ENCODE data around the gene ECI1.
A peak's percentile ranks its signal among the peaks of the same experiment; 100 is the strongest.
"Not testable (repeated sequence)": the region's sequence is repeated elsewhere in the genome, so short reads cannot be mapped to it uniquely, and the experiment has no call there.

Gene ECI1

DNA sequence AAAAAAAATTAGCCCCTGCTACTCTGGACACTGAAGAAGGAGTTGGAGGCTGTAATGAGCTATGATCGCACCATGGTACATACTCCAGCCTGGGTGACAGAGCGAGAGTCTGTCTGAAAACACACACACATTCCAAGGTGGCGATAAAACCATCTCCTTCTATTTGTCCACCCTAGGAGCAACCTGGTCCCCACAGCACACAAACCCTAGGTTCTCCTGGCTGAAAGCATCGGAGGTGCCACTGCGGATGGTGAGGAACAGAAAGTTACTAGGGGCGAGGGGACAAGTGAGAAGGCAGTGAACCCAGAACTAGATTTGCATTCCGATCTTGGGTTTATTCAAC lies 1.4 kb upstream of the ECI1 start:
- no peak for DNase-seq

GRCh38 chr16:2250652-2251295 lies 613 bp downstream of the ECI1 start:
- peak; percentile 56 for DNase-seq

DNA sequence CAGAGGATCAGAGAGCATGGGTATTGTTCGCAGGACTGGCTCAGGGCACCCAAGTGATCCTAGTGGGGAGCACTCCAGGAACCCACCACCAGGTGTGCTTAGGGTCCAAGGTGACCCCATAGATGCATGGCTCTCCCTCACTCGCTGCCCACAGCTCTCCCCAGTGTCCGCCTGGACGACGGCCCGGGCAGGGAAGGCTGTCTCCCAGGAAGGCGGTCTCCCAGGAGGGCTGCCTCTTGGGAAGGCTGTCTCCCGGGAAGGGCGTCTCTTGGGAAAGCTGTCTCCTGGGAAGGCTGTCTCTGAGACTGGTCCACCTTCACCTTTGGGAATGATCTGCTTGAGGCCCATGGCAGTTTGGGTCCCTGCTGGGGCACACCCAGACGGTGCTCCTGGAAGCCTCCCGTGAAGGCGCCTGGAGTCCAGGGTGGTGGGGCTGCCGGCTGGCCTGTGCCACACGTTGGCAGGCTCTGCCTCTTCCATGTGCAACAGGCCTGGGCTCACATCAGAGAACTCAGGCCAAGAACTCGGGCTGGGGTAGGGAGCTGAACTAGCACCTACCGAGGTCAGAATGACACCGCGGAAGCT lies 5.0 kb downstream of the ECI1 start:
- DNase-seq, result no peak

DNA sequence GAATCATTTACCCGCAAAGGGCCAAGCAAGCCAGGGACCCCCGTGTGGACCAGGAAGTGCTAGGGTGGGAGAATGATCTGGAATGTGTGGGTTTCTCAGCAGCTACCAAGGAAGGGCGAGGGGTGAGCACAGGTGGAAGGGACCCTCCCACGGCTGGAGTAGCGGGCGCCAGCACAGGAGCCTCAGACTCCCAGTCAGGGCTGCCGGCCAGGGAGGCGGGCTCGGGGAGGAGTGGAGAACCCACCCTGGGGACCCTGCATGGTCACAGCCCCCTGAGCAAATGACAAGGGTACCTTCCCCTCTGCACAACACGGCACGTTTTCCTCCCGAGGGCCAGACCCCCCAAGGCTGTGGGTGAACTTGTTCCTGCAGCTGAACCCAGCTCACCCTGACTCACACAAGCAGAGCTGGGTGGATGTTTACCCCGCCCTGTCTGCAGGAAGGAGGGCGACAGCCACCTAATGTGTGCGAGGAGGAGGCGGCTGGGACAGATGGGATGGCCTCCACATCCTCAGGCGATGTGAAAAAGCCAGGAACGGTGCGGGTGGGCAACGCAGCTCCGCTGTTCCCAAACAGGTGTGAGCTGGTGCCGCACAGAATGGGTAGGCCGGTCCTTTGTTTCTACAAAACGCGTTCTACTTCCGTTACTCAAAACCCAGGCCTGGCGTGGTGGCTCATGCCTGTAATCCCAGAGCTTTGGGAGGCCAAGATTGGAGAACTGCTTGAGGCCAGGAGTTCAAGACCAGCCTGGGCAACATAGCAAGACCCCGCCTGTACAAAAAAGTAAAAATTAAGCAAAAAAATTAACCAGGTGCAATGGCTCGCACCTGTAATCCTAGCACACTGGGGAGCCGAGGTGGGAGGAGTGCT lies 6.2 kb downstream of the ECI1 start:
- DNase-seq, result no peak

GRCh38 chr16:2244301-2244700 lies 7.1 kb downstream of the ECI1 start:
- DNase-seq, result no peak

GRCh38 chr16:2243781-2244180 lies 7.6 kb downstream of the ECI1 start:
- DNase-seq, result no peak

GRCh38 chr16:2243031-2243528 lies 8.3 kb downstream of the ECI1 start:
- no peak for DNase-seq

GRCh38 chr16:2242598-2242997 lies 8.8 kb downstream of the ECI1 start:
- no peak for DNase-seq

DNA sequence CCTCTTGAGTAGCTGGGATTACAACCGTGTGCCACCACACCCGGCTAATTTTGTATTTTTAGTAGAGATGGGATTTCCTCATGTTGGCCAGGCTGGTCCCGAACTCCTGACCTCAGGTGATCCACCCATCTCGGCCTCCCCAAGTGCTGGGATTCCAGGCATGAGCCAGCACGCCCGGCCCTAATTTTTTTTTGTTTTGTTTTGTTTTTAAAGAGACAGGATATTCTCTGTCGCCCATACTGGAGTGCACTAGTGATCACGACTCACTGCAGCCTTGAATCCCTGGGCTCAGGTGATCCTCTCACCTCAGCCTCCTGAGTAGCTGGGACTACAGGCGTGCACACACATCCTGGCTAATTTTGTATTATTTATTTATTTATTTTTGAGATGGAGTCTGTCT lies 11.1 kb downstream of the ECI1 start:
- not testable (repeated sequence) for DNase-seq

GRCh38 chr16:2238838-2239675 lies 12.3 kb downstream of the ECI1 start:
- DNase-seq, result no peak

- no peak for DNase-seq
Observed at GRCh38 chr16:2238150-2238837, 13.1 kb downstream of the ECI1 start.

- no peak for DNase-seq
Observed at GRCh38 chr16:2237493-2238149, 13.8 kb downstream of the ECI1 start.

DNA sequence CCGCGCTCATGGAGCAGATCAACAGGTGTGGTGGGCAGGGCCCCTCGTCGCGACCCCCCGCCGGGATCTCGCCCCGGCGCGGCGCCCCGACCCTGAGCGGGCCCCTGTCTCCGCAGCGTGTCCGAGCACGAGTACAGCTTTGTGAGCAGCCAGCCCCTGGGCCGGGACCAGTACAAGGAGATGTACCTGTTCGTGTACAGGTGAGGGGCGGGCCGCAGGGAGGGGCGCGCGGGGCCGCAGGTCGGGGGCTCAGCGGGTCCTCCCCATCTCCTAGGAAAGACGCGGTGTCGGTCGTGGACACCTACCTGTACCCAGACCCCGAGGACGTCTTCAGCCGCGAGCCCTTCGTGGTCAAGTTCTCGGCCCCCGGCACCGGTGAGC lies 14.3 kb downstream of the ECI1 start:
- DNase-seq, result no peak

- no peak for DNase-seq
Observed at GRCh38 chr16:2236337-2237101, 14.9 kb downstream of the ECI1 start, which contains the start of gene DNASE1L2. Gene DNASE1L2 (plus strand): TSS chr16:2236444. CDS start chr16:2236817, 373 bp downstream.

DNA sequence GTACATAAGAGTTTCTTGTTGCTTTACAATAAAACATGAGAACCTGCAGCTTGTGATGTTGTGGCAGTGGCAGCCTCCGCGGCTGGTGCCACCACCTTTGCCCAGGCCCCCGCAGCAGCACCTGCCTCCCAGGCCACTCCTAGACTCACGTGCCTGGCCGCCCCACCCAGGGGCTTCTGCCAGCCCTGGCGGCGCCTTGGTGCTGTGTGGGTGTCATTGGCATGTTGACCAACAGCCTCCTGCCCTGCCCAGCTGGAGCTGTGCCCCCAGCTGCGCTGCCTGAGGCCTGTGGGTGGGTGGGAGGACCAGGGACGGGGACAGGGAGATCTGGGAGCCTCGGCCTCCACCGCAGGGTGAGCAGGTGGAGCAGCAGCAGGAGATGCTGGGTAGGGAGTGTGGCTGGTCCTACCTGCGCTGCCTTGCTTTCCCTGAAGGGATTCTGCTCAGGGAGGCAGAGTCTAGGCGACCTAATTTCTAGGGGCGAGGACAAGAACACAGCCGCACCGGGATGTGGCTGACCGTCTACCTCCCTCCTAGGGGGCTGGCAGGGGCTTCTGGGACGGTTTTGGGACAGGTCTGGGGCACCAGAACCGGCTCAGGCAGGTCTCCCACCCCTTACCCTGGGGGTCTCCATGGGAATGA lies 15.6 kb downstream of the ECI1 start:
- DNase-seq, result no peak

GRCh38 chr16:2235234-2235651 lies 16.1 kb downstream of the ECI1 start:
- DNase-seq, result no peak

GRCh38 chr16:2234813-2235170 lies 16.6 kb downstream of the ECI1 start:
- DNase-seq, result no peak

DNA sequence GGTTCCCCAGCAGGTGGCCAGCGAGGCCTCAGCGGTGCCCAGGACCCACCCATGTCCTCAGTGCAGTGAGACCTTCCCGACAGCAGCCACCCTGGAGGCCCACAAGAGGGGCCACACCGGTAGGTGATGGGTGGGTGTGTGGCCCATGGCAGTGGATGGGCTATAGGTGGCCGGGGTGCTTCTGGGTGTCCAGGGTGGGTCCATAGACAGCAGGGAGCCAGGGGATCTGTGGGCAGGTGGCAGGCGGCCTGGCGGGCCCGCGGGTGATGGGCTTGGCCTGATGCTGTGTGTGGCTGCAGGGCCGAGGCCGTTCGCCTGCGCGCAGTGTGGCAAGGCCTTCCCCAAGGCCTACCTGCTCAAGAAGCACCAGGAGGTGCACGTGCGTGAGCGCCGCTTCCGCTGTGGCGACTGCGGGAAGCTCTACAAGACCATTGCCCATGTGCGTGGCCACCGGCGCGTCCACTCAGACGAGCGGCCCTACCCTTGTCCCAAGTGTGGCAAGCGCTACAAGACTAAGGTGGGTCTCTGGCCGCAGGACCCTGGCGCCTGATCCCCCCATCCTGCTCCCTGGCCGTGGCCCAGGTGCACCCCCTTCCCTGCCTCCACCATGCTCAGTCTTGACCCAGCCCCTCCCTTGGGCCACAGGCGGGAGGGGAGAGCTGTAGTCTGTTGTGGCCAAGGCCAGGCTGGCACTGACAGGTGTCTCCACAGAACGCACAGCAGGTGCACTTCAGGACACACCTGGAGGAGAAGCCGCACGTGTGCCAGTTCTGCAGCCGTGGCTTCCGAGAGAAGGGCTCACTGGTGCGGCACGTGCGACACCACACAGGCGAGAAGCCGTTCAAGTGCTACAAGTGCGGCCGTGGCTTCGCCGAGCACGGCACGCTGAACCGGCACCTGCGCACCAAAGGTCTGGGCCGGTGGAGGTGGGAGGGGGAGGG lies 17.2 kb downstream of the ECI1 start:
- no peak for DNase-seq

- no peak for DNase-seq
Observed at GRCh38 chr16:2233046-2233775, 18.2 kb downstream of the ECI1 start.

Data from CD4-positive, alpha-beta T cell treated with Interleukin-12 subunit alpha and Interleukin-12 subunit beta, for 1 hour (primary cell).